Breast epithelium (tissue), 3 donors: ENCODE results near the gene INCENP.

ENCODE experiments used
- CTCF ChIP-seq, 3 donors: fragments of 450-650 bp; IDR thresholded peaks; one replicate each; pipeline ENCODE4 v1.5.1; 2016 to 2017; ENCODE audit warnings: antibody characterized with exemption in 3 of 3, mild to moderate bottlenecking in 3 of 3, moderate library complexity in 3 of 3
- POLR2A ChIP-seq: fragments of 450-650 bp; IDR thresholded peaks from one replicate; pipeline ENCODE4 v1.6.1; 2016; ENCODE audit warnings: antibody characterized with exemption, mild to moderate bottlenecking, moderate library complexity
- POLR2AphosphoS5 ChIP-seq, 3 donors: sonication (generic); formaldehyde crosslinking; IDR thresholded peaks; one replicate each; pipeline ENCODE4 v1.6.1; 2017; ENCODE audit warnings: antibody characterized with exemption in 3 of 3

GRCh38 chr11:62186195-62186594 lies 62.4 kb downstream of the INCENP start:
- TF ChIP-seq POLR2A (no peak), CTCF (IDR thresholded peaks at IDR 0.05) (no peak), POLR2AphosphoS5 (IDR thresholded peaks at IDR 0.05) (no peak)
